K562 (cell line): ENCODE results near the gene RIOX2.

Source experiments
- CTCF ChIP-seq, 3 experiments: IDR thresholded peaks in 2 of 3; conservative IDR thresholded peaks in 1 of 3; 2 replicates each; pipeline ENCODE4 v1.5.1; 2011 to 2012; ENCODE audit warnings: low read length in 3 of 3, mild to moderate bottlenecking in 3 of 3, control low read depth in 2 of 3, improper control_type of control experiment in 1 of 3, inconsistent platforms in 1 of 3, low read depth in 1 of 3, mixed read lengths in 1 of 3, moderate library complexity in 1 of 3; ENCODE audit not compliant: insufficient read depth in 2 of 3
- POLR2A ChIP-seq: fragments of 450-650 bp; conservative IDR thresholded peaks from 2 replicates; pipeline ENCODE4 v1.6.1; 2016

GRCh38 chr3:98004721-98005120 is 32.5 kb upstream of the RIOX2 start:
- TF ChIP-seq POLR2A (no peak), CTCF (IDR thresholded peaks at IDR 0.05 in 2 of 3, conservative IDR thresholded peaks at IDR 0.05 in 1 of 3; ENCODE audit: insufficient read depth in 2 of 3, low read depth in 1 of 3, low read length in 3 of 3) (no peak)
